K562 (cell line): Measurements from ENCODE around the gene UBALD2. TPM values are rescaled to one million over a fixed set of nuclear protein-coding genes. Genes with fewer than 3 reads are reported as not detected.

Experiments used
- CBX3 ChIP-seq, 2 experiments: IDR thresholded peaks; 1 replicate in 1 of 2; 2 replicates in 1 of 2; pipeline ENCODE4 v1.6.1; 2012; ENCODE audit warnings: inconsistent platforms in 2 of 2, low read length in 2 of 2, borderline replicate concordance in 1 of 2, control low read depth in 1 of 2
- CTBP1 ChIP-seq: fragments of 450-650 bp; IDR thresholded peaks from 2 replicates; pipeline ENCODE4 v1.6.1; 2016; ENCODE audit warnings: borderline replicate concordance
- DEAF1 ChIP-seq: fragments of 450-650 bp; formaldehyde crosslinking; IDR thresholded peaks from 2 replicates; pipeline ENCODE4 v1.4.0; 2020; ENCODE audit warnings: mild to moderate bottlenecking, moderate library complexity
- ELK3 ChIP-seq: fragments of 450-650 bp; formaldehyde crosslinking; IDR thresholded peaks from 2 replicates; pipeline ENCODE4 v1.4.0; 2020; ENCODE audit warnings: mild to moderate bottlenecking
- EP300 ChIP-seq: IDR thresholded peaks from 2 replicates; pipeline ENCODE4 v1.6.1; 2012; ENCODE audit warnings: low read length, improper control_type of control experiment
- ERF ChIP-seq: fragments of 450-650 bp; formaldehyde crosslinking; IDR thresholded peaks from 2 replicates; pipeline ENCODE4 v1.4.0; 2020; ENCODE audit warnings: mild to moderate bottlenecking, mixed read lengths
- FOXM1 ChIP-seq, 2 experiments: fragments of 450-650 bp in 1 of 2; sonication (generic) in 1 of 2; formaldehyde crosslinking in 1 of 2; IDR thresholded peaks; 2 replicates each; pipeline versions ENCODE4 v1.6.1 to v1.9.0; 2017 to 2022; ENCODE audit warnings: low read depth in 2 of 2, mild to moderate bottlenecking in 2 of 2, missing genetic modification reagents in 1 of 2, moderate library complexity in 1 of 2
- JUN ChIP-seq, 2 experiments: sonication (generic) in 1 of 2; formaldehyde crosslinking in 1 of 2; IDR thresholded peaks; 2 replicates each; pipeline versions ENCODE4 v1.6.1 to v1.8.0; 2012 to 2022; ENCODE audit warnings: borderline replicate concordance in 2 of 2, mild to moderate bottlenecking in 2 of 2, improper control_type of control experiment in 1 of 2, low read depth in 1 of 2, low read length in 1 of 2, missing genetic modification reagents in 1 of 2
- KLF10 ChIP-seq: fragments of 250-450 bp; sonication (Bioruptor Pico); IDR thresholded peaks from 2 replicates; pipeline ENCODE4 v1.6.1; 2021; ENCODE audit warnings: matching md5 sums
- KLF6 ChIP-seq: fragments of 250-450 bp; sonication (Bioruptor Pico); IDR thresholded peaks from 2 replicates; pipeline ENCODE4 v1.4.0; 2020; ENCODE audit warnings: mild to moderate bottlenecking, moderate library complexity, borderline replicate concordance
- NFYB ChIP-seq: IDR thresholded peaks from 2 replicates; pipeline ENCODE4 v1.6.1; 2011; ENCODE audit warnings: mild to moderate bottlenecking, moderate library complexity; ENCODE audit not compliant: insufficient read length; ENCODE audit errors: extremely low read depth
- PYGO2 ChIP-seq: fragments of 450-650 bp; IDR thresholded peaks from 2 replicates; pipeline ENCODE4 v1.6.1; 2016; ENCODE audit warnings: mild to moderate bottlenecking, missing genetic modification characterization, moderate library complexity, missing compliant biosample characterization
- SMARCE1 ChIP-seq: fragments of 450-650 bp; IDR thresholded peaks from 2 replicates; pipeline ENCODE4 v1.7.1; 2016; ENCODE audit warnings: mild to moderate bottlenecking
- TOE1 ChIP-seq, 2 experiments: fragments of 450-650 bp in 1 of 2; sonication (generic) in 1 of 2; formaldehyde crosslinking in 1 of 2; IDR thresholded peaks; 2 replicates each; pipeline versions ENCODE4 v1.7.1 to v1.8.0; 2016 to 2022; ENCODE audit warnings: borderline replicate concordance in 2 of 2, mild to moderate bottlenecking in 2 of 2, antibody characterized with exemption in 1 of 2, inconsistent platforms in 1 of 2, low read depth in 1 of 2, missing genetic modification reagents in 1 of 2, moderate library complexity in 1 of 2
- TRIM24 ChIP-seq, 2 experiments: fragments of 450-650 bp; IDR thresholded peaks; 2 replicates each; pipeline ENCODE4 v1.6.1; 2016
- USF2 ChIP-seq: sonication (generic); formaldehyde crosslinking; IDR thresholded peaks from 2 replicates; pipeline ENCODE4 v1.5.0; 2020; ENCODE audit warnings: missing genetic modification reagents
- ZNF133 ChIP-seq: fragments of 250-450 bp; sonication (Bioruptor Pico); IDR thresholded peaks from 2 replicates; pipeline ENCODE4 v1.4.0; 2020; ENCODE audit warnings: mild to moderate bottlenecking
- ZNF707 ChIP-seq: fragments of 250-450 bp; sonication (Bioruptor Pico); conservative IDR thresholded peaks from 2 replicates; pipeline ENCODE4 v1.8.0; 2022; ENCODE audit warnings: inconsistent platforms, mild to moderate bottlenecking, moderate library complexity
- polyA plus RNA-seq, 8 experiments: library from polyadenylated mRNA; depleted of rRNA in 4 of 8; stranded (reverse) in 5 of 8; unstranded in 3 of 8; fragments of >200 nt; fragmentation: Nextera tagmentation in 2 of 8; fragmentation: Illumina TruSeq in 1 of 8; extraction: Ambion mirVana in 2 of 8; extraction: Trizol in 1 of 8; gene quantifications; 2 replicates each; pipeline versions ENCODE4 v1.2.1 to v1.2.3, GENCODE V29; 2011 to 2014; ENCODE audit warnings: inconsistent platforms in 1 of 8, missing spikeins in 1 of 8
- total RNA-seq, 7 experiments: library from RNA; depleted of rRNA in 6 of 7; stranded (reverse); fragments of >200 nt in 6 of 7; fragmentation: Illumina TruSeq in 2 of 7; extraction: Trizol in 2 of 7; gene quantifications; 2 replicates each; pipeline versions ENCODE4 v1.2.1 to v1.2.3, GENCODE V29; 2011 to 2021; ENCODE audit warnings: low replicate concordance in 1 of 7
- TF ChIP-seq, protein P1 (sequence below): IDR thresholded peaks from 3 replicates; pipeline ENCODE4 v1.6.1; 2011; ENCODE audit warnings: borderline replicate concordance, mild to moderate bottlenecking; ENCODE audit not compliant: insufficient read length, insufficient read depth

The UBALD2 gene
- total and polyA plus RNA-seq, 9 of the 15 experiments (the other 6 are each of a cell fraction or from before 2014, with no cell fraction given) = 2.3 to 94.1 (median 25.3) TPM

DNA sequence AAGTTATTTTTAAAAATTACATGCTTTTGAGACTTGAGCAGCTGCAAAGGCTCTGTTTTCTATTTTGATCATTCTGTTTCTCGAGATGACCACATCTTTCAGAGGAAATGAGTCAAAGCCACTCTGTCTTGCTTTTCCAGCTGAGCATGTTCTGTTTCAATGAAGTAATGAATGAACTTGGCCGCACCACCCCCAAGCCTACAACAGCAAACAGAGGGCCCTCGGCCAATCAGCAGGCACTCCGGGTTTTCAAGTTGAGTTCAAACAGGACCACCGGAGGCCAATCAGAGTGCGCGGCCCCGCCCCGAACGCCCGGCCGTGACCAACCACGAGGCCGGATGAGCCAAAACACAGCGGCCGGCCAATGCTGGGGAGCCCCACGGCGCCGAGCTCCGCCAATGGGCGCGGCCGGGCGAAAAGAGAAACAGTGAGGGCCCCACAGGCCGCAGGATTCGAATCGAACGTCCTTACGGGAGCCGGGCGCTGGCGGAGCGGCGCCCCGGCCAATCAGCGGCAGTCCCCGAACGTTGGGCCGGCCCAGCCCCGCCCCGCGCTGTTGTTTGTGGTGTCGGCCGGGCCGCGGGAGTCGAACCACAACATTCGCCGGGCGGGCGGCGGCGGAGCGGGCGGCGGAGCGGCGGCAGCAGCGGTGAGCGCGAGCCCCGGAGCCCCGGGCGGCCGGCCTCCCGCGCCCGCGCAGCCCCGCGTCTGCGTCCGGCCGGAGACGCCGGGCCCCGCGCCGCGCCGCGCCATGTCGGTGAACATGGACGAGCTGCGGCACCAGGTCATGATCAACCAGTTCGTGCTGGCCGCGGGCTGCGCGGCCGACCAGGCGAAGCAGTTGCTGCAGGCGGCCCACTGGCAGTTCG lies at the start of gene UBALD2 (continued):
- TF ChIP-seq JUN (IDR thresholded peaks at IDR 0.05; ENCODE audit: borderline replicate concordance, low read depth, low read length) = no peak
- peak; percentile 59; the same call in 1 of the 2 replicates for TF ChIP-seq JUN (CRISPR knock-in tag; IDR thresholded peaks at IDR 0.05; ENCODE audit: borderline replicate concordance)
- TF ChIP-seq KLF6 (CRISPR knock-in tag) = 0 out of 2 replicates have a peak, but pooled peaks have one; percentile 2
- no peak for TF ChIP-seq ZNF707 (CRISPR knock-in tag)
- TF ChIP-seq, protein P1, sequence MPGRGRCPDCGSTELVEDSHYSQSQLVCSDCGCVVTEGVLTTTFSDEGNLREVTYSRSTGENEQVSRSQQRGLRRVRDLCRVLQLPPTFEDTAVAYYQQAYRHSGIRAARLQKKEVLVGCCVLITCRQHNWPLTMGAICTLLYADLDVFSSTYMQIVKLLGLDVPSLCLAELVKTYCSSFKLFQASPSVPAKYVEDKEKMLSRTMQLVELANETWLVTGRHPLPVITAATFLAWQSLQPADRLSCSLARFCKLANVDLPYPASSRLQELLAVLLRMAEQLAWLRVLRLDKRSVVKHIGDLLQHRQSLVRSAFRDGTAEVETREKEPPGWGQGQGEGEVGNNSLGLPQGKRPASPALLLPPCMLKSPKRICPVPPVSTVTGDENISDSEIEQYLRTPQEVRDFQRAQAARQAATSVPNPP = no peak
- peak; percentile 78 for TF ChIP-seq PYGO2
- TF ChIP-seq TRIM24 (IDR thresholded peaks at IDR 0.05) = no peak; a peak in 1 of 4 replicates
- TF ChIP-seq CTBP1 = peak; percentile 78
- peak; percentile 100 for TF ChIP-seq FOXM1 (IDR thresholded peaks at IDR 0.05; ENCODE audit: low read depth)
- TF ChIP-seq FOXM1 (CRISPR knock-in tag; IDR thresholded peaks at IDR 0.05; ENCODE audit: low read depth) = peak; percentile 99
- 0 out of 2 replicates have a peak, but pooled peaks have one; percentile 34 for TF ChIP-seq SMARCE1
- TF ChIP-seq TOE1 (IDR thresholded peaks at IDR 0.05; ENCODE audit: borderline replicate concordance) = peak; percentile 49; the same call in 1 of the 2 replicates
- no peak for TF ChIP-seq TOE1 (CRISPR knock-in tag; IDR thresholded peaks at IDR 0.05; ENCODE audit: borderline replicate concordance, low read depth)
- TF ChIP-seq USF2 (CRISPR knock-in tag) = no peak
- no peak for TF ChIP-seq ZNF133 (CRISPR knock-in tag)
- TF ChIP-seq KLF10 = no peak
- TF ChIP-seq EP300 = peak; percentile 8; the same call in 1 of the 2 replicates
- TF ChIP-seq ERF (CRISPR knock-in tag) = no peak
- peak; percentile 95 for TF ChIP-seq NFYB
- no peak for TF ChIP-seq ELK3 (CRISPR knock-in tag)
- TF ChIP-seq CBX3 (IDR thresholded peaks at IDR 0.05; ENCODE audit: borderline replicate concordance in 1 of 2, low read length in 2 of 2) = 0 out of 3 replicates have a peak, but pooled peaks of 1 of the 2 experiments have one; percentile 42
- no peak for TF ChIP-seq DEAF1 (CRISPR knock-in tag)
